ENCODE results near the gene ADAM11.

GRCh38 chr17:44760474-44761308 lies 1.9 kb downstream of the ADAM11 start:
- no peak for TF ChIP-seq POLR2AphosphoS5 (IDR thresholded peaks at IDR 0.05; ENCODE audit: low read depth, low read length)
- TF ChIP-seq CBX8 (IDR thresholded peaks at IDR 0.05; ENCODE audit: borderline replicate concordance, low read depth, low read length): no peak
- no peak for TF ChIP-seq MAFK (IDR thresholded peaks at IDR 0.05; ENCODE audit: low read depth, low read length)
- TF ChIP-seq, protein P1, sequence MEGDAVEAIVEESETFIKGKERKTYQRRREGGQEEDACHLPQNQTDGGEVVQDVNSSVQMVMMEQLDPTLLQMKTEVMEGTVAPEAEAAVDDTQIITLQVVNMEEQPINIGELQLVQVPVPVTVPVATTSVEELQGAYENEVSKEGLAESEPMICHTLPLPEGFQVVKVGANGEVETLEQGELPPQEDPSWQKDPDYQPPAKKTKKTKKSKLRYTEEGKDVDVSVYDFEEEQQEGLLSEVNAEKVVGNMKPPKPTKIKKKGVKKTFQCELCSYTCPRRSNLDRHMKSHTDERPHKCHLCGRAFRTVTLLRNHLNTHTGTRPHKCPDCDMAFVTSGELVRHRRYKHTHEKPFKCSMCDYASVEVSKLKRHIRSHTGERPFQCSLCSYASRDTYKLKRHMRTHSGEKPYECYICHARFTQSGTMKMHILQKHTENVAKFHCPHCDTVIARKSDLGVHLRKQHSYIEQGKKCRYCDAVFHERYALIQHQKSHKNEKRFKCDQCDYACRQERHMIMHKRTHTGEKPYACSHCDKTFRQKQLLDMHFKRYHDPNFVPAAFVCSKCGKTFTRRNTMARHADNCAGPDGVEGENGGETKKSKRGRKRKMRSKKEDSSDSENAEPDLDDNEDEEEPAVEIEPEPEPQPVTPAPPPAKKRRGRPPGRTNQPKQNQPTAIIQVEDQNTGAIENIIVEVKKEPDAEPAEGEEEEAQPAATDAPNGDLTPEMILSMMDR (IDR thresholded peaks at IDR 0.05; ENCODE audit: control extremely low read depth in 1 of 3, insufficient read depth in 1 of 3, low read depth in 1 of 3, low read length in 3 of 3): no peak
- TF ChIP-seq YY1 (IDR thresholded peaks at IDR 0.05; ENCODE audit: low read depth, low read length): no peak
- TF ChIP-seq POLR2A (IDR thresholded peaks at IDR 0.05; ENCODE audit: control extremely low read depth in 1 of 2, low read depth in 2 of 2, low read length in 2 of 2): no peak
- TF ChIP-seq SUZ12 (IDR thresholded peaks at IDR 0.05; ENCODE audit: low read length): no peak

All from H1 (cell line).